Astrocyte (in vitro differentiated cells and primary cell): ENCODE measurements around the gene MLLT1. TPM values are rescaled to one million over a fixed set of nuclear protein-coding genes. Genes with fewer than 3 reads are reported as not detected.

Experiments
- DNase-seq: peaks from one replicate; pipeline ENCODE4 v3.0.0-alpha.2; 2010; ENCODE audit warnings: low read depth
- FAIRE-seq: peaks from 2 replicates; lab custom pipeline; 2011; peaks lifted over from hg19 to GRCh38; lab: Jason Lieb, UNC
- H2AFZ ChIP-seq: 2 replicates; pipeline ENCODE4 v1.6.0; 2012; ENCODE audit warnings: low read depth, low read length, inconsistent platforms
- H3K27ac ChIP-seq: 2 replicates; pipeline ENCODE4 v1.5.1; 2011; ENCODE audit warnings: low read depth, low read length, inconsistent platforms
- H3K27me3 ChIP-seq: 2 replicates; pipeline ENCODE4 v1.6.0; 2011; ENCODE audit warnings: low read length, inconsistent platforms; ENCODE audit not compliant: insufficient read depth
- H3K36me3 ChIP-seq: 2 replicates; pipeline ENCODE4 v1.5.1; 2011; ENCODE audit warnings: low read length, inconsistent platforms; ENCODE audit not compliant: insufficient read depth
- H3K4me1 ChIP-seq: 2 replicates; pipeline ENCODE4 v1.5.1; 2011; ENCODE audit warnings: low read length, inconsistent platforms; ENCODE audit not compliant: insufficient read depth
- H3K4me2 ChIP-seq: 2 replicates; pipeline ENCODE4 v1.6.0; 2012; ENCODE audit warnings: low read length, inconsistent platforms
- H3K4me3 ChIP-seq: 2 replicates; pipeline ENCODE4 v1.5.1; 2011; ENCODE audit warnings: low read depth, mild to moderate bottlenecking, low read length, inconsistent platforms; ENCODE audit not compliant: insufficient read depth
- H3K79me2 ChIP-seq: 2 replicates; pipeline ENCODE4 v1.6.0; 2012; ENCODE audit warnings: mild to moderate bottlenecking, low read length, inconsistent platforms; ENCODE audit not compliant: insufficient read depth
- H3K9ac ChIP-seq: 2 replicates; pipeline ENCODE4 v1.6.0; 2012; ENCODE audit warnings: mild to moderate bottlenecking, low read length, inconsistent platforms
- H3K9me3 ChIP-seq: 2 replicates; pipeline ENCODE4 v1.5.1; 2012; ENCODE audit warnings: low read depth, mild to moderate bottlenecking, low read length, inconsistent platforms; ENCODE audit not compliant: insufficient read depth
- H4K20me1 ChIP-seq: 2 replicates; pipeline ENCODE4 v1.6.0; 2012; ENCODE audit warnings: low read length, inconsistent platforms; ENCODE audit not compliant: insufficient read depth
- H3K27ac Mint-ChIP-seq: one replicate; pipeline ENCODE4 v1.8.0; 2021; ENCODE audit warnings: mild to moderate bottlenecking, mixed read lengths; ENCODE audit not compliant: unreplicated experiment
- H3K27me3 Mint-ChIP-seq: one replicate; pipeline ENCODE4 v1.8.0; 2021; ENCODE audit warnings: low read depth, mixed read lengths; ENCODE audit not compliant: unreplicated experiment
- H3K36me3 Mint-ChIP-seq: one replicate; pipeline ENCODE4 v1.8.0; 2021; ENCODE audit warnings: low read depth, mixed read lengths; ENCODE audit not compliant: unreplicated experiment
- H3K4me1 Mint-ChIP-seq: one replicate; pipeline ENCODE4 v1.8.0; 2021; ENCODE audit warnings: low read depth, mixed read lengths; ENCODE audit not compliant: unreplicated experiment
- H3K4me3 Mint-ChIP-seq: one replicate; pipeline ENCODE4 v1.8.0; 2021; ENCODE audit warnings: mild to moderate bottlenecking, moderate library complexity, mixed read lengths; ENCODE audit not compliant: unreplicated experiment
- H3K9me3 Mint-ChIP-seq: one replicate; pipeline ENCODE4 v1.8.0; 2021; ENCODE audit warnings: mild to moderate bottlenecking, mixed read lengths; ENCODE audit not compliant: unreplicated experiment
- EZH2 ChIP-seq: IDR thresholded peaks from 2 replicates; pipeline ENCODE4 v1.6.1; 2012; ENCODE audit warnings: mild to moderate bottlenecking, low read length, inconsistent platforms; ENCODE audit not compliant: insufficient read depth
- total RNA-seq: library from RNA; stranded (reverse); gene quantifications from 2 replicates; pipeline ENCODE4 v1.2.1, GENCODE V29; 2021
- TF ChIP-seq, protein P1 (sequence below): IDR thresholded peaks from 2 replicates; pipeline ENCODE4 v1.5.1; 2011; ENCODE audit warnings: low read depth, mild to moderate bottlenecking, inconsistent platforms, low read length, moderate library complexity; ENCODE audit not compliant: insufficient read depth

The MLLT1 gene
- total RNA-seq, 1 donor from 2014 or later = 46.0 TPM

- H3K9me3 Mint-ChIP-seq = no peaks in the 10 kb centered on the region
- H3K4me3 Mint-ChIP-seq = no peak overlapping the region
- Histone ChIP-seq H3K9ac (no peak overlapping the region), H3K4me2 (no peak overlapping the region), H3K79me2 (peaks cover 80% of the 10 kb centered on the region), H3K4me1 (no peaks in the 10 kb centered on the region), H2AFZ (no peak overlapping the region), H3K27ac (no peak overlapping the region), H3K36me3 (peaks cover 13% of the 10 kb centered on the region), H3K9me3 (no peaks in the 10 kb centered on the region), H4K20me1 (peaks cover 87% of the 10 kb centered on the region), H3K4me3 (no peak overlapping the region), H3K27me3 (no peaks in the 10 kb centered on the region)
- no peaks in the 10 kb centered on the region for H3K27me3 Mint-ChIP-seq
- H3K36me3 Mint-ChIP-seq = peaks cover 6% of the 10 kb centered on the region
- FAIRE-seq (no peak), DNase-seq (no peak)
- H3K27ac Mint-ChIP-seq = no peak overlapping the region
- TF ChIP-seq EZH2 = no peak
- TF ChIP-seq, protein P1, sequence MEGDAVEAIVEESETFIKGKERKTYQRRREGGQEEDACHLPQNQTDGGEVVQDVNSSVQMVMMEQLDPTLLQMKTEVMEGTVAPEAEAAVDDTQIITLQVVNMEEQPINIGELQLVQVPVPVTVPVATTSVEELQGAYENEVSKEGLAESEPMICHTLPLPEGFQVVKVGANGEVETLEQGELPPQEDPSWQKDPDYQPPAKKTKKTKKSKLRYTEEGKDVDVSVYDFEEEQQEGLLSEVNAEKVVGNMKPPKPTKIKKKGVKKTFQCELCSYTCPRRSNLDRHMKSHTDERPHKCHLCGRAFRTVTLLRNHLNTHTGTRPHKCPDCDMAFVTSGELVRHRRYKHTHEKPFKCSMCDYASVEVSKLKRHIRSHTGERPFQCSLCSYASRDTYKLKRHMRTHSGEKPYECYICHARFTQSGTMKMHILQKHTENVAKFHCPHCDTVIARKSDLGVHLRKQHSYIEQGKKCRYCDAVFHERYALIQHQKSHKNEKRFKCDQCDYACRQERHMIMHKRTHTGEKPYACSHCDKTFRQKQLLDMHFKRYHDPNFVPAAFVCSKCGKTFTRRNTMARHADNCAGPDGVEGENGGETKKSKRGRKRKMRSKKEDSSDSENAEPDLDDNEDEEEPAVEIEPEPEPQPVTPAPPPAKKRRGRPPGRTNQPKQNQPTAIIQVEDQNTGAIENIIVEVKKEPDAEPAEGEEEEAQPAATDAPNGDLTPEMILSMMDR = no peak
- peaks cover 4% of the 10 kb centered on the region for H3K4me1 Mint-ChIP-seq
Observed at GRCh38 chr19:6259312-6259861, 20.4 kb downstream of the MLLT1 start.

DNA sequence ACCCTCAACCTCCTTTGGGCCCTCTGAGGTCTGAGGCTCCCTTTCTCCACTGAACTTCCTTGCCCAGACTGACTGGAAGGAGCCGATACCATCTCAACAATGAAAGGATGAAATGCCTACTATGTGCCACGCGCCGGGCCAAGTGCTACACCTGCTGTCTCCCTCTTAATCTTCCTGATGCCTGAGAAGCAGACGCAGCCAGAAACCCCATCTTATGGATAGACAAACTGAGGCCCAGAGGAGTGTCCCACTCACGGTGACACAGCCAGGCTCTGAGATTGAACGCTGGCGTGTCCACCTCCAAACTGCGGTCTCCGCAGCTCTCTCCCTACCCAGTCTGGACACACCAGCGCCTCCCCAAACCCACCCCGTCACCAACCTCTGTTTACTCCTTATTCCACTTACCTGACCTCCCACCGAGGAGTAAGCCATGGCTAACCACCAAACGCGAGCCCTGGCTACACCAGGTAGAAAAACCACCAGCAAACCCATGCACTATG, 20.9 kb downstream of the MLLT1 start:
- Mint-ChIP-seq H3K27ac (no peak overlapping the region), H3K27me3 (no peaks in the 10 kb centered on the region), H3K36me3 (peaks cover 10% of the 10 kb centered on the region), H3K4me3 (no peak overlapping the region), H3K4me1 (peaks cover 4% of the 10 kb centered on the region), H3K9me3 (no peaks in the 10 kb centered on the region)
- TF ChIP-seq EZH2 = no peak
- TF ChIP-seq, protein P1 = no peak
- Histone ChIP-seq H3K9ac (no peak overlapping the region), H3K27ac (no peak overlapping the region), H3K79me2 (peaks cover 80% of the 10 kb centered on the region), H3K9me3 (no peaks in the 10 kb centered on the region), H4K20me1 (peaks cover 87% of the 10 kb centered on the region), H3K36me3 (peaks cover 13% of the 10 kb centered on the region), H2AFZ (no peak overlapping the region), H3K27me3 (no peaks in the 10 kb centered on the region), H3K4me1 (no peaks in the 10 kb centered on the region), H3K4me3 (no peak overlapping the region), H3K4me2 (no peak overlapping the region)
- FAIRE-seq = no peak
- DNase-seq = no peak

GRCh38 chr19:6253954-6254733, 25.6 kb downstream of the MLLT1 start:
- Histone ChIP-seq H3K4me3 (no peak overlapping the region), H3K27ac (no peak overlapping the region), H3K9me3 (no peaks in the 10 kb centered on the region), H3K4me1 (peaks cover 26% of the 10 kb centered on the region), H3K27me3 (no peaks in the 10 kb centered on the region), H3K79me2 (peaks cover 83% of the 10 kb centered on the region), H3K4me2 (peak overlapping the region; percentile 54), H3K36me3 (peaks cover 13% of the 10 kb centered on the region), H3K9ac (no peak overlapping the region), H4K20me1 (peaks cover 88% of the 10 kb centered on the region), H2AFZ (no peak overlapping the region)
- Mint-ChIP-seq H3K27me3 (no peaks in the 10 kb centered on the region), H3K4me3 (no peak overlapping the region), H3K36me3 (peaks cover 9% of the 10 kb centered on the region), H3K4me1 (peaks cover 7% of the 10 kb centered on the region), H3K27ac (no peak overlapping the region), H3K9me3 (no peaks in the 10 kb centered on the region)
- TF ChIP-seq, protein P1 = no peak
- no peak for TF ChIP-seq EZH2
- DNase-seq (no peak), FAIRE-seq (no peak)
